Measurements from ENCODE around the gene TEX52.

Gene TEX52

GRCh38 chr12:2890001-2890387, 33.2 kb upstream of the TEX52 start:
- Histone ChIP-seq H3K27me3 (no peaks in the 10 kb centered on the region), H3K9me3 (no peaks in the 10 kb centered on the region)
- TF ChIP-seq CTCF (IDR thresholded peaks at IDR 0.05; ENCODE audit: low read depth, low read length), result no peak

DNA sequence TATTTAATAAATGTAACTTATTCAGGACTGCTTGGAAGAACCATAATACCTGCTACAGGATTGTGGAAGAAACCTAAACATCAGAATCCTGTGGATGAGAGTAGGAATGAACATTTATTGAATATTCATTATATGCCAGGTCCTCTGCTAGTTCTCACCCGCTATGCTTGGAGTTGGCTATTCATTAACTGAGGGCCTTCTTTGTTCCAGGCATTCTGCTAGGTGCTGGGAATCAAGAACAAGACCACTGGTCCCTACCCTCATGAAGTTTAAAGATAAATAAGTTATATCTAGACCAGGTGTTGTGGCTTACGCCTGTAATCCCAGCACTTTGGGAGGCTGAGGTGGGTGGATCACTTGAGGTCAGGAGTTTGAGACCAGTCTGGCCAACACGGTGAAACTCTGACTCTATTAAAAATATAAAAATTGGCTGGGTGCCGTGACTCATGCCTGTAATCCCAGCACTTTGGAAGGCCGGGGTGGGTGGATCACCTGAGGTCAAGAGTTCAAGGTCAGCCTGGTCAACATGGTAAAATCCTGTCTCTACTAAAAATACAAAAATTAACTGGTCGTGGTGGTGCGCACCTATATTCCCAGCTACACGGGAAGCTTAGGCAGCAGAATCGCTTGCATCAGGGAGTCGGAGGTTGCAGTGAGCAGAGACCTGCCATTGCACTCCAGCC, 30.1 kb upstream of the TEX52 start:
- no peaks in the 10 kb centered on the region for H3K9me3 ChIP-seq
- no peaks in the 10 kb centered on the region for H3K4me1 ChIP-seq
- no peak overlapping the region for H3K4me3 ChIP-seq (ENCODE audit: low read depth, low read length)
- no peaks in the 10 kb centered on the region for H3K27me3 ChIP-seq
- DNase-seq, result no peak
- no peak for TF ChIP-seq CTCF (IDR thresholded peaks at IDR 0.05; ENCODE audit: low read depth, low read length)
- peaks cover 4% of the 10 kb centered on the region for H3K36me3 ChIP-seq

More at GRCh38 chr12:2890001-2890387, 33.2 kb upstream of the TEX52 start:
- peak overlapping the region; percentile 93 for H3K4me3 ChIP-seq (ENCODE audit: low read depth, low read length)
- no peak for DNase-seq
- peaks cover 1% of the 10 kb centered on the region; the same call in 1 of the 2 replicates for H3K4me1 ChIP-seq
- H3K36me3 ChIP-seq, result peaks cover 4% of the 10 kb centered on the region

- TF ChIP-seq CTCF (IDR thresholded peaks at IDR 0.05; ENCODE audit: low read depth, low read length), result no peak
- Histone ChIP-seq H3K4me3 (ENCODE audit: low read depth, low read length) (no peak overlapping the region), H3K4me1 (no peaks in the 10 kb centered on the region), H3K9me3 (no peaks in the 10 kb centered on the region), H3K36me3 (peaks cover 4% of the 10 kb centered on the region), H3K27me3 (no peaks in the 10 kb centered on the region)
- DNase-seq, result no peak
Observed at GRCh38 chr12:2884810-2885209, 28.0 kb upstream of the TEX52 start.

- no peak for TF ChIP-seq CTCF (IDR thresholded peaks at IDR 0.05; ENCODE audit: low read depth, low read length)
- Histone ChIP-seq H3K36me3 (peaks cover 8% of the 10 kb centered on the region), H3K27me3 (no peaks in the 10 kb centered on the region), H3K9me3 (no peaks in the 10 kb centered on the region), H3K4me3 (ENCODE audit: low read depth, low read length) (no peak overlapping the region), H3K4me1 (no peaks in the 10 kb centered on the region)
- no peak for DNase-seq
Observed at GRCh38 chr12:2879853-2880252, 23.0 kb upstream of the TEX52 start.

- Histone ChIP-seq H3K9me3 (no peaks in the 10 kb centered on the region), H3K27me3 (no peaks in the 10 kb centered on the region), H3K4me1 (no peaks in the 10 kb centered on the region), H3K4me3 (ENCODE audit: low read depth, low read length) (peak overlapping the region; percentile 98), H3K36me3 (peaks cover 18% of the 10 kb centered on the region)
- no peak for DNase-seq
- no peak for TF ChIP-seq CTCF (IDR thresholded peaks at IDR 0.05; ENCODE audit: low read depth, low read length)
Observed at GRCh38 chr12:2877953-2878732, 21.3 kb upstream of the TEX52 start.
